ENCODE results near the gene TM4SF4.

Gene TM4SF4

GRCh38 chr3:149448331-149448831, 26.1 kb upstream of the TM4SF4 start:
- TF ChIP-seq ZFX (IDR thresholded peaks at IDR 0.05) (no peak), CTCF (conservative IDR thresholded peaks at IDR 0.05) (no peak)
- H3K27ac ChIP-seq = no peak overlapping the region

GRCh38 chr3:149449182-149449581, 25.3 kb upstream of the TM4SF4 start:
- no peak for TF ChIP-seq CTCF (conservative IDR thresholded peaks at IDR 0.05)
- no peak for TF ChIP-seq ZFX (IDR thresholded peaks at IDR 0.05)
- H3K27ac ChIP-seq = no peak overlapping the region

GRCh38 chr3:149449799-149450198, 24.7 kb upstream of the TM4SF4 start:
- H3K27ac ChIP-seq = no peak overlapping the region
- TF ChIP-seq ZFX (IDR thresholded peaks at IDR 0.05) = no peak
- no peak for TF ChIP-seq CTCF (conservative IDR thresholded peaks at IDR 0.05)

GRCh38 chr3:149450281-149450680, 24.2 kb upstream of the TM4SF4 start:
- TF ChIP-seq ZFX (IDR thresholded peaks at IDR 0.05) (no peak), CTCF (conservative IDR thresholded peaks at IDR 0.05) (no peak)
- no peak overlapping the region for H3K27ac ChIP-seq

GRCh38 chr3:149452036-149452435, 22.5 kb upstream of the TM4SF4 start:
- no peak for TF ChIP-seq CTCF (conservative IDR thresholded peaks at IDR 0.05)
- TF ChIP-seq ZFX (IDR thresholded peaks at IDR 0.05) = no peak
- H3K27ac ChIP-seq = no peak overlapping the region

GRCh38 chr3:149453140-149453805, 21.2 kb upstream of the TM4SF4 start:
- TF ChIP-seq ZFX (IDR thresholded peaks at IDR 0.05) = no peak
- TF ChIP-seq CTCF (conservative IDR thresholded peaks at IDR 0.05) = no peak
- H3K27ac ChIP-seq = no peak overlapping the region

- no peak overlapping the region for H3K27ac ChIP-seq
- no peak for TF ChIP-seq CTCF (conservative IDR thresholded peaks at IDR 0.05)
- TF ChIP-seq ZFX (IDR thresholded peaks at IDR 0.05) = no peak
Observed at GRCh38 chr3:149454746-149455145, 19.8 kb upstream of the TM4SF4 start.

All from C4-2B (cell line).